Calu3 (cell line): ENCODE data around the gene DENND4C. TPM values are rescaled to one million over a fixed set of nuclear protein-coding genes. Genes with fewer than 3 reads are reported as not detected.
A peak's percentile ranks its signal among the peaks of the same experiment; 100 is the strongest.

Experiments
- BruUV-seq: library from RNA; stranded (reverse); fragments of 400-500 nt; replicated peaks from 2 replicates; lab custom pipeline; 2021; lab: Mats Ljungman, UMichigan
- CTCF ChIA-PET: fragments of 300-600 bp; sonication (Branson Sonifier 250); formaldehyde crosslinking; loops from one replicate; lab custom pipeline; 2022; ENCODE audit warnings: antibody characterized with exemption; lab: Charles Lee
- DNase-seq: peaks from one replicate; pipeline ENCODE4 v3.0.0; 2022
- H3K27ac Mint-ChIP-seq: one replicate; pipeline ENCODE4 v1.8.0; 2022; ENCODE audit warnings: mixed read lengths; ENCODE audit not compliant: unreplicated experiment
- H3K27me3 Mint-ChIP-seq: one replicate; pipeline ENCODE4 v1.8.0; 2022; ENCODE audit warnings: mixed read lengths; ENCODE audit not compliant: unreplicated experiment
- H3K36me3 Mint-ChIP-seq: one replicate; pipeline ENCODE4 v1.8.0; 2022; ENCODE audit warnings: mild to moderate bottlenecking, moderate library complexity, mixed read lengths; ENCODE audit not compliant: insufficient read depth, unreplicated experiment
- H3K4me1 Mint-ChIP-seq: one replicate; pipeline ENCODE4 v1.8.0; 2022; ENCODE audit warnings: mild to moderate bottlenecking, low read depth, mixed read lengths; ENCODE audit not compliant: unreplicated experiment
- H3K4me3 Mint-ChIP-seq: one replicate; pipeline ENCODE4 v1.8.0; 2022; ENCODE audit warnings: mild to moderate bottlenecking, low read depth, moderate library complexity, mixed read lengths; ENCODE audit not compliant: unreplicated experiment
- H3K9me3 Mint-ChIP-seq: one replicate; pipeline ENCODE4 v1.8.0; 2022; ENCODE audit warnings: low read depth, mixed read lengths; ENCODE audit not compliant: unreplicated experiment
- CTCF ChIP-seq: fragments of 200-600 bp; IDR thresholded peaks from one replicate; pipeline ENCODE4 v1.8.0; 2022; ENCODE audit warnings: antibody characterized with exemption; ENCODE audit not compliant: unreplicated experiment
- intact Hi-C: fragments of 100-400 bp; cut with micrococcal nuclease; formaldehyde crosslinking; loops from one replicate; pipeline ENCODE4 v1.10.0; 2022; ENCODE audit not compliant: unreplicated experiment
- total RNA-seq: library from RNA; stranded (reverse); gene quantifications from 2 replicates; pipeline ENCODE4 v1.2.3, GENCODE V29; 2022

Gene DENND4C
- total RNA-seq, 1 experiment from 2014 or later, result 28.5 TPM

- no peaks in the 10 kb centered on the region for H3K9me3 Mint-ChIP-seq
- peak overlapping the region; percentile 78 for H3K27ac Mint-ChIP-seq
- no peak for DNase-seq
- intact Hi-C loops, result no loop called here
- peaks cover 69% of the 10 kb centered on the region for H3K36me3 Mint-ChIP-seq
- H3K4me1 Mint-ChIP-seq, result peaks cover 17% of the 10 kb centered on the region
- TF ChIP-seq CTCF, result no peak
- BruUV-seq, result no TSS peak
- H3K4me3 Mint-ChIP-seq, result no peak overlapping the region
- CTCF ChIA-PET, result no interaction called here
- no peaks in the 10 kb centered on the region for H3K27me3 Mint-ChIP-seq
Measured at GRCh38 chr9:19375538-19375937, 145.0 kb downstream of the DENND4C start.

GRCh38 chr9:19376931-19377330 lies 146.4 kb downstream of the DENND4C start:
- TF ChIP-seq CTCF, result no peak
- H3K27me3 Mint-ChIP-seq, result no peaks in the 10 kb centered on the region
- CTCF ChIA-PET, result interaction anchor here (0.6 kb wide), 1 partner anchor 10 kb away, joined by 3 read pairs; no protein-coding TSS in a partner anchor
- no TSS peak for BruUV-seq
- no peaks in the 10 kb centered on the region for H3K9me3 Mint-ChIP-seq
- H3K27ac Mint-ChIP-seq, result no peak overlapping the region
- H3K4me3 Mint-ChIP-seq, result peak overlapping the region; percentile 95
- H3K4me1 Mint-ChIP-seq, result peaks cover 25% of the 10 kb centered on the region
- intact Hi-C loops, result no loop called here
- H3K36me3 Mint-ChIP-seq, result peaks cover 79% of the 10 kb centered on the region
- no peak for DNase-seq

GRCh38 chr9:19378164-19378563 lies 147.7 kb downstream of the DENND4C start:
- TF ChIP-seq CTCF, result no peak
- H3K4me3 Mint-ChIP-seq, result peak overlapping the region; percentile 95
- DNase-seq, result no peak
- no TSS peak for BruUV-seq
- peaks cover 25% of the 10 kb centered on the region for H3K4me1 Mint-ChIP-seq
- no peaks in the 10 kb centered on the region for H3K27me3 Mint-ChIP-seq
- CTCF ChIA-PET, result interaction anchor here (0.6 kb wide), 1 partner anchor 585 kb away, joined by 3 read pairs; no protein-coding TSS in a partner anchor
- intact Hi-C loops, result loop anchor here (2.0 kb wide), 1 partner anchor 79 kb away; no protein-coding TSS in a partner anchor
- H3K9me3 Mint-ChIP-seq, result no peaks in the 10 kb centered on the region
- H3K27ac Mint-ChIP-seq, result peak overlapping the region; percentile 99
- H3K36me3 Mint-ChIP-seq, result peaks cover 79% of the 10 kb centered on the region

- peak overlapping the region; percentile 99 for H3K27ac Mint-ChIP-seq
- H3K4me3 Mint-ChIP-seq, result peak overlapping the region; percentile 95
- H3K36me3 Mint-ChIP-seq, result peaks cover 76% of the 10 kb centered on the region
- DNase-seq, result no peak
- H3K9me3 Mint-ChIP-seq, result no peaks in the 10 kb centered on the region
- TSS peak; percentile 47 for BruUV-seq
- no peaks in the 10 kb centered on the region for H3K27me3 Mint-ChIP-seq
- intact Hi-C loops, result loop anchor here (2.0 kb wide), 1 partner anchor 78 kb away; no protein-coding TSS in a partner anchor
- H3K4me1 Mint-ChIP-seq, result peaks cover 25% of the 10 kb centered on the region
- CTCF ChIA-PET, result no interaction called here
- TF ChIP-seq CTCF, result no peak
Measured at GRCh38 chr9:19378647-19379046, 148.2 kb downstream of the DENND4C start.
